GM23338 (cell line): ENCODE data around the gene GLDC. TPM values are rescaled to one million over a fixed set of nuclear protein-coding genes. Genes with fewer than 3 reads are reported as not detected.

Experiments used
- ATAC-seq: fragments of 200-7000 bp; cut with Tn5 transposase; 3 replicates; pipeline ENCODE4 v1.9.1; 2020
- DNase-seq: peaks from one replicate; pipeline ENCODE4 v3.0.0-alpha.2; 2015; ENCODE audit warnings: low spot score
- H2AFZ ChIP-seq: fragments of 200-600 bp; sonication (generic); 2 replicates; pipeline ENCODE4 v1.8.0; 2016; ENCODE audit warnings: antibody characterized with exemption, mild to moderate bottlenecking, moderate library complexity
- H3F3A ChIP-seq: fragments of 200-600 bp; sonication (generic); replicated peaks from 2 replicates; pipeline ENCODE4 v1.8.0; 2017; ENCODE audit warnings: antibody characterized with exemption, mixed run types, low read depth
- H3K27ac ChIP-seq: fragments of 200-600 bp; sonication (generic); 2 replicates; pipeline ENCODE4 v1.6.1; 2016; ENCODE audit warnings: low read depth
- H3K27me3 ChIP-seq: fragments of 200-600 bp; sonication (generic); 2 replicates; pipeline ENCODE4 v1.8.0; 2016; ENCODE audit warnings: mild to moderate bottlenecking, mixed run types, moderate library complexity; ENCODE audit not compliant: insufficient read depth
- H3K36me3 ChIP-seq: fragments of 200-600 bp; sonication (generic); 2 replicates; pipeline ENCODE4 v1.8.0; 2016; ENCODE audit warnings: mild to moderate bottlenecking; ENCODE audit not compliant: insufficient read depth
- H3K4me1 ChIP-seq: fragments of 200-600 bp; sonication (generic); 2 replicates; pipeline ENCODE4 v1.8.0; 2016; ENCODE audit warnings: mild to moderate bottlenecking, moderate library complexity; ENCODE audit not compliant: insufficient read depth
- H3K4me2 ChIP-seq: fragments of 200-600 bp; sonication (generic); 2 replicates; pipeline ENCODE4 v1.7.1; 2017; ENCODE audit warnings: mixed run types
- H3K4me3 ChIP-seq: fragments of 200-600 bp; sonication (generic); 2 replicates; pipeline ENCODE4 v1.6.1; 2016; ENCODE audit warnings: mixed run types
- H3K79me2 ChIP-seq: fragments of 200-600 bp; sonication (generic); replicated peaks from 2 replicates; pipeline ENCODE4 v1.8.0; 2017; ENCODE audit warnings: mild to moderate bottlenecking; ENCODE audit not compliant: insufficient read depth
- H3K9me2 ChIP-seq: fragments of 200-600 bp; sonication (generic); 2 replicates; pipeline ENCODE4 v1.8.0; 2017; ENCODE audit not compliant: insufficient read depth
- H4K20me1 ChIP-seq: fragments of 200-600 bp; sonication (generic); replicated peaks from 2 replicates; pipeline ENCODE4 v1.8.0; 2017; ENCODE audit warnings: mild to moderate bottlenecking; ENCODE audit not compliant: insufficient read depth
- H3K27ac Mint-ChIP-seq: 2 replicates; pipeline ENCODE4 v1.8.0; 2020; ENCODE audit warnings: inconsistent platforms, mild to moderate bottlenecking, moderate library complexity, mixed read lengths
- H3K27me3 Mint-ChIP-seq: 3 replicates; pipeline ENCODE4 v1.8.0; 2022; ENCODE audit warnings: low read depth, mild to moderate bottlenecking, moderate library complexity, mixed read lengths, inconsistent platforms; ENCODE audit not compliant: insufficient read depth, poor library complexity
- H3K36me3 Mint-ChIP-seq: 3 replicates; pipeline ENCODE4 v1.8.0; 2021; ENCODE audit warnings: low read depth, mild to moderate bottlenecking, inconsistent platforms, moderate library complexity, mixed read lengths
- H3K4me1 Mint-ChIP-seq: 3 replicates; pipeline ENCODE4 v1.8.0; 2020; ENCODE audit warnings: mild to moderate bottlenecking, inconsistent platforms, mixed read lengths
- H3K4me3 Mint-ChIP-seq: 3 replicates; pipeline ENCODE4 v1.8.0; 2021; ENCODE audit warnings: moderate library complexity, mild to moderate bottlenecking, inconsistent platforms, mixed read lengths
- H3K9me3 Mint-ChIP-seq: 3 replicates; pipeline ENCODE4 v1.8.0; 2020; ENCODE audit warnings: moderate library complexity, mild to moderate bottlenecking, inconsistent platforms, mixed read lengths
- EZH2 ChIP-seq: fragments of 200-600 bp; sonication (generic); IDR thresholded peaks from one replicate; pipeline ENCODE4 v1.8.0; 2017; ENCODE audit warnings: antibody characterized with exemption, mild to moderate bottlenecking, low read depth; ENCODE audit not compliant: unreplicated experiment
- EZH2phosphoT487 ChIP-seq: fragments of 200-600 bp; sonication (generic); IDR thresholded peaks from one replicate; pipeline ENCODE4 v1.8.1; 2018; ENCODE audit warnings: antibody characterized with exemption; ENCODE audit not compliant: unreplicated experiment
- NANOG ChIP-seq: IDR thresholded peaks from 2 replicates; pipeline ENCODE4 v1.6.1; 2016; ENCODE audit warnings: antibody characterized with exemption, borderline replicate concordance
- STAT1 ChIP-seq: IDR thresholded peaks from one replicate; pipeline ENCODE4 v1.6.1; 2016; ENCODE audit warnings: antibody characterized with exemption; ENCODE audit not compliant: unreplicated experiment
- ZNF331 ChIP-seq: fragments of 250-450 bp; sonication (Bioruptor Pico); IDR thresholded peaks from 2 replicates; pipeline ENCODE4 v1.5.0; 2020; ENCODE audit warnings: low read depth, mild to moderate bottlenecking, moderate library complexity
- polyA plus RNA-seq: library from polyadenylated mRNA; unstranded; fragments of >200 nt; fragmentation: Nextera tagmentation; extraction: Ambion mirVana; gene quantifications from 2 replicates; pipeline ENCODE4 v1.2.1, GENCODE V29; 2016
- total RNA-seq: library from RNA; depleted of rRNA; stranded (reverse); fragments of >200 nt; shearing (Covaris generic); gene quantifications from 2 replicates; pipeline ENCODE4 v1.2.3, GENCODE V29; 2014
- TF ChIP-seq, protein P1 (sequence below): fragments of 250-450 bp; sonication (Bioruptor Pico); IDR thresholded peaks from 2 replicates; pipeline ENCODE4 v1.5.0; 2020; ENCODE audit warnings: mild to moderate bottlenecking, moderate library complexity
- TF ChIP-seq, protein P2 (sequence below), 2 experiments: fragments of 200-600 bp in 1 of 2; sonication (generic) in 1 of 2; conservative IDR thresholded peaks; 2 replicates each; pipeline versions ENCODE4 v1.5.1 to v1.6.1; 2016 to 2017; ENCODE audit warnings: antibody characterized with exemption in 2 of 2, low read depth in 2 of 2, mild to moderate bottlenecking in 2 of 2, moderate library complexity in 1 of 2
- TF ChIP-seq, protein P3 (sequence below): IDR thresholded peaks from 2 replicates; pipeline ENCODE4 v1.6.1; 2016; ENCODE audit warnings: antibody characterized with exemption

The GLDC gene
- total and polyA plus RNA-seq, 2 experiments from 2014 or later: 63.5 to 139 TPM

GRCh38 chr9:6634444-6634843 lies 11.1 kb downstream of the GLDC start (continued):
- TF ChIP-seq, protein P1, sequence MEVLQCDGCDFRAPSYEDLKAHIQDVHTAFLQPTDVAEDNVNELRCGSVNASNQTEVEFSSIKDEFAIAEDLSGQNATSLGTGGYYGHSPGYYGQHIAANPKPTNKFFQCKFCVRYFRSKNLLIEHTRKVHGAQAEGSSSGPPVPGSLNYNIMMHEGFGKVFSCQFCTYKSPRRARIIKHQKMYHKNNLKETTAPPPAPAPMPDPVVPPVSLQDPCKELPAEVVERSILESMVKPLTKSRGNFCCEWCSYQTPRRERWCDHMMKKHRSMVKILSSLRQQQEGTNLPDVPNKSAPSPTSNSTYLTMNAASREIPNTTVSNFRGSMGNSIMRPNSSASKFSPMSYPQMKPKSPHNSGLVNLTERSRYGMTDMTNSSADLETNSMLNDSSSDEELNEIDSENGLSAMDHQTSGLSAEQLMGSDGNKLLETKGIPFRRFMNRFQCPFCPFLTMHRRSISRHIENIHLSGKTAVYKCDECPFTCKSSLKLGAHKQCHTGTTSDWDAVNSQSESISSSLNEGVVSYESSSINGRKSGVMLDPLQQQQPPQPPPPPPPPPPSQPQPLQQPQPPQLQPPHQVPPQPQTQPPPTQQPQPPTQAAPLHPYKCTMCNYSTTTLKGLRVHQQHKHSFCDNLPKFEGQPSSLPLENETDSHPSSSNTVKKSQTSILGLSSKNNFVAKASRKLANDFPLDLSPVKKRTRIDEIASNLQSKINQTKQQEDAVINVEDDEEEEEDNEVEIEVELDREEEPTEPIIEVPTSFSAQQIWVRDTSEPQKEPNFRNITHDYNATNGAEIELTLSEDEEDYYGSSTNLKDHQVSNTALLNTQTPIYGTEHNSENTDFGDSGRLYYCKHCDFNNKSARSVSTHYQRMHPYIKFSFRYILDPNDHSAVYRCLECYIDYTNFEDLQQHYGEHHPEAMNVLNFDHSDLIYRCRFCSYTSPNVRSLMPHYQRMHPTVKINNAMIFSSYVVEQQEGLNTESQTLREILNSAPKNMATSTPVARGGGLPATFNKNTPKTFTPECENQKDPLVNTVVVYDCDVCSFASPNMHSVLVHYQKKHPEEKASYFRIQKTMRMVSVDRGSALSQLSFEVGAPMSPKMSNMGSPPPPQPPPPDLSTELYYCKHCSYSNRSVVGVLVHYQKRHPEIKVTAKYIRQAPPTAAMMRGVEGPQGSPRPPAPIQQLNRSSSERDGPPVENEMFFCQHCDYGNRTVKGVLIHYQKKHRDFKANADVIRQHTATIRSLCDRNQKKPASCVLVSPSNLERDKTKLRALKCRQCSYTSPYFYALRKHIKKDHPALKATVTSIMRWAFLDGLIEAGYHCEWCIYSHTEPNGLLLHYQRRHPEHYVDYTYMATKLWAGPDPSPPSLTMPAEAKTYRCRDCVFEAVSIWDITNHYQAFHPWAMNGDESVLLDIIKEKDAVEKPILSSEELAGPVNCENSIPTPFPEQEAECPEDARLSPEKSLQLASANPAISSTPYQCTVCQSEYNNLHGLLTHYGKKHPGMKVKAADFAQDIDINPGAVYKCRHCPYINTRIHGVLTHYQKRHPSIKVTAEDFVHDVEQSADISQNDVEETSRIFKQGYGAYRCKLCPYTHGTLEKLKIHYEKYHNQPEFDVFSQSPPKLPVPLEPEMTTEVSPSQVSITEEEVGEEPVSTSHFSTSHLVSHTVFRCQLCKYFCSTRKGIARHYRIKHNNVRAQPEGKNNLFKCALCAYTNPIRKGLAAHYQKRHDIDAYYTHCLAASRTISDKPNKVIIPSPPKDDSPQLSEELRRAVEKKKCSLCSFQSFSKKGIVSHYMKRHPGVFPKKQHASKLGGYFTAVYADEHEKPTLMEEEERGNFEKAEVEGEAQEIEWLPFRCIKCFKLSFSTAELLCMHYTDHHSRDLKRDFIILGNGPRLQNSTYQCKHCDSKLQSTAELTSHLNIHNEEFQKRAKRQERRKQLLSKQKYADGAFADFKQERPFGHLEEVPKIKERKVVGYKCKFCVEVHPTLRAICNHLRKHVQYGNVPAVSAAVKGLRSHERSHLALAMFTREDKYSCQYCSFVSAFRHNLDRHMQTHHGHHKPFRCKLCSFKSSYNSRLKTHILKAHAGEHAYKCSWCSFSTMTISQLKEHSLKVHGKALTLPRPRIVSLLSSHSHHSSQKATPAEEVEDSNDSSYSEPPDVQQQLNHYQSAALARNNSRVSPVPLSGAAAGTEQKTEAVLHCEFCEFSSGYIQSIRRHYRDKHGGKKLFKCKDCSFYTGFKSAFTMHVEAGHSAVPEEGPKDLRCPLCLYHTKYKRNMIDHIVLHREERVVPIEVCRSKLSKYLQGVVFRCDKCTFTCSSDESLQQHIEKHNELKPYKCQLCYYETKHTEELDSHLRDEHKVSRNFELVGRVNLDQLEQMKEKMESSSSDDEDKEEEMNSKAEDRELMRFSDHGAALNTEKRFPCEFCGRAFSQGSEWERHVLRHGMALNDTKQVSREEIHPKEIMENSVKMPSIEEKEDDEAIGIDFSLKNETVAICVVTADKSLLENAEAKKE (CRISPR knock-in tag): no peak
- TF ChIP-seq EZH2phosphoT487 (no peak), NANOG (no peak)
- TF ChIP-seq, protein P2, sequence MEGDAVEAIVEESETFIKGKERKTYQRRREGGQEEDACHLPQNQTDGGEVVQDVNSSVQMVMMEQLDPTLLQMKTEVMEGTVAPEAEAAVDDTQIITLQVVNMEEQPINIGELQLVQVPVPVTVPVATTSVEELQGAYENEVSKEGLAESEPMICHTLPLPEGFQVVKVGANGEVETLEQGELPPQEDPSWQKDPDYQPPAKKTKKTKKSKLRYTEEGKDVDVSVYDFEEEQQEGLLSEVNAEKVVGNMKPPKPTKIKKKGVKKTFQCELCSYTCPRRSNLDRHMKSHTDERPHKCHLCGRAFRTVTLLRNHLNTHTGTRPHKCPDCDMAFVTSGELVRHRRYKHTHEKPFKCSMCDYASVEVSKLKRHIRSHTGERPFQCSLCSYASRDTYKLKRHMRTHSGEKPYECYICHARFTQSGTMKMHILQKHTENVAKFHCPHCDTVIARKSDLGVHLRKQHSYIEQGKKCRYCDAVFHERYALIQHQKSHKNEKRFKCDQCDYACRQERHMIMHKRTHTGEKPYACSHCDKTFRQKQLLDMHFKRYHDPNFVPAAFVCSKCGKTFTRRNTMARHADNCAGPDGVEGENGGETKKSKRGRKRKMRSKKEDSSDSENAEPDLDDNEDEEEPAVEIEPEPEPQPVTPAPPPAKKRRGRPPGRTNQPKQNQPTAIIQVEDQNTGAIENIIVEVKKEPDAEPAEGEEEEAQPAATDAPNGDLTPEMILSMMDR (conservative IDR thresholded peaks at IDR 0.05; ENCODE audit: low read depth in 2 of 2): no peak
- TF ChIP-seq, protein P3, sequence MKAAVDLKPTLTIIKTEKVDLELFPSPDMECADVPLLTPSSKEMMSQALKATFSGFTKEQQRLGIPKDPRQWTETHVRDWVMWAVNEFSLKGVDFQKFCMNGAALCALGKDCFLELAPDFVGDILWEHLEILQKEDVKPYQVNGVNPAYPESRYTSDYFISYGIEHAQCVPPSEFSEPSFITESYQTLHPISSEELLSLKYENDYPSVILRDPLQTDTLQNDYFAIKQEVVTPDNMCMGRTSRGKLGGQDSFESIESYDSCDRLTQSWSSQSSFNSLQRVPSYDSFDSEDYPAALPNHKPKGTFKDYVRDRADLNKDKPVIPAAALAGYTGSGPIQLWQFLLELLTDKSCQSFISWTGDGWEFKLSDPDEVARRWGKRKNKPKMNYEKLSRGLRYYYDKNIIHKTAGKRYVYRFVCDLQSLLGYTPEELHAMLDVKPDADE: no peak

DNA sequence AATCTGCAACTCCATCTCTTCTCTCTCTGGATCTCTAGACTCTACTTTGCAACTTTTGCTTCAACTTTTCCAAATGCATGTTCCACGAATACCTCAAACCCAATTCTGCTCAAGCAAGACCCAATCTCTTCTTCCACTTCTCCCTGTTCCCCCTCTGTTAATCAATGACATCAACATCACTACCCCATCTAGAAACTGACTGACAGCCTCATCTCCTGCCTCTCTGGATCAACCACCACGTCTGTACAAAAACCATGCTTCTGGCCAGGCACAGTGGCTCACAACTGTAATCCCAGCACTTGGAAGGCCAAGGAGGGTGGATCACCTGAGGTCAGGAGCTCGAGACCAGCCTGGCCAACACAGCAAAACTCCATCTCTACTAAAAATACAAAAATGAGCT lies 12.2 kb downstream of the GLDC start:
- Mint-ChIP-seq H3K36me3 (peaks cover 10% of the 10 kb centered on the region; the same call in 1 of the 3 replicates), H3K27ac (no peak overlapping the region), H3K4me1 (peaks cover 26% of the 10 kb centered on the region), H3K4me3 (no peak overlapping the region; the same call in 2 of the 3 replicates), H3K9me3 (no peaks in the 10 kb centered on the region), H3K27me3 (peaks cover 7% of the 10 kb centered on the region)
- Histone ChIP-seq H3K79me2 (peaks cover 99% of the 10 kb centered on the region), H3K4me2 (peak overlapping the region; percentile 52), H3K27ac (peak overlapping the region; percentile 61; the same call in 1 of the 2 replicates), H3K9me2 (no peaks in the 10 kb centered on the region), H3K27me3 (no peaks in the 10 kb centered on the region), H2AFZ (no peak overlapping the region), H3K4me3 (peak overlapping the region; percentile 9; the same call in 1 of the 2 replicates), H3K4me1 (peaks cover 27% of the 10 kb centered on the region), H3K36me3 (no peaks in the 10 kb centered on the region), H4K20me1 (peaks cover 59% of the 10 kb centered on the region), H3F3A (peaks cover 7% of the 10 kb centered on the region; the same call in 1 of the 2 replicates)
- ATAC-seq: no peak
- DNase-seq: no peak
- no peak for TF ChIP-seq ZNF331
- no peak for TF ChIP-seq STAT1
- TF ChIP-seq, protein P2 (conservative IDR thresholded peaks at IDR 0.05; ENCODE audit: low read depth in 2 of 2): no peak
- no peak for TF ChIP-seq EZH2
- no peak for TF ChIP-seq EZH2phosphoT487
